ENCODE results near the gene SDHAF2. TPM values are rescaled to one million over a fixed set of nuclear protein-coding genes. Genes with fewer than 3 reads are reported as not detected.

The SDHAF2 gene
- total and polyA plus RNA-seq, 2 of the 4 experiments (the other 2 are of a cell fraction), result 50.4 to 91.1 TPM

GRCh38 chr11:61429346-61429690, 606 bp upstream of the SDHAF2 start:
- BruUV-seq (replicated peaks), result no TSS peak
- peak overlapping the region; percentile 37; the same call in 1 of the 2 replicates for H4K5ac ChIP-seq (ENCODE audit: low read depth, low read length)
- peak overlapping the region; percentile 94 for H3K27ac ChIP-seq (ENCODE audit: insufficient read depth, low read length)
- dilution Hi-C loops (cut with HindIII; ENCODE audit: low sequenced_read_pairs, unreplicated experiment) (no loop called here), intact Hi-C loops (cut with micrococcal nuclease) (loop anchor here (5.0 kb wide), 1 partner anchor 97 kb away; the partner anchor contains the start of genes DDB1 and TKFC), in situ Hi-C loops (cut with MboI; ENCODE audit: low sequenced_read_pairs) (no loop called here)
- peak overlapping the region; percentile 93 for H3K4me2 ChIP-seq (ENCODE audit: low read depth, low read length)
- H4K20me1 ChIP-seq (ENCODE audit: insufficient read depth, low read length), result peaks cover 26% of the 10 kb centered on the region
- peaks cover 25 to 42% of the 10 kb centered on the region in 2 experiments for H3K79me1 ChIP-seq (ENCODE audit: low read depth in 1 of 2, low read length in 2 of 2)
- ChIA-PET POLR2A (ENCODE audit: unreplicated experiment) (interaction anchor here (0.6 to 1.0 kb wide), 5 partner anchors 17 to 97 kb away, joined by 3 to 8 read pairs (median 4); partner anchors contain the start of gene TMEM216), CTCF (interaction anchor here (1.0 to 2.9 kb wide), 2 partner anchors 9 to 17 kb away, joined by 4 to 9 read pairs; no protein-coding TSS in a partner anchor)
- peaks cover 27% of the 10 kb centered on the region for H3K36me3 ChIP-seq (ENCODE audit: control insufficient read depth, insufficient read depth, low read length)
- H2BK120ac ChIP-seq (ENCODE audit: low read depth, low read length), result no peak overlapping the region
- peak overlapping the region; percentile 85 for H2BK5ac ChIP-seq (ENCODE audit: low read depth, low read length, poor library complexity, severe bottlenecking)
- peak overlapping the region; percentile 72 for H3K4ac ChIP-seq (ENCODE audit: low read depth, low read length)
- H2AFZ ChIP-seq (replicated peaks; ENCODE audit: low read length, poor library complexity), result peak overlapping the region; percentile 97
- peaks cover 2% of the 10 kb centered on the region; the same call in 1 of the 2 replicates for H3K4me1 ChIP-seq (ENCODE audit: control insufficient read depth, insufficient read depth, low read length)
- H3K9me1 ChIP-seq (ENCODE audit: insufficient read depth, low read length), result 0 out of 2 replicates have a peak, but pooled peaks cover 2% of the 10 kb centered on the region
- H3K56ac ChIP-seq (ENCODE audit: extremely low read depth, insufficient read depth, low read length), result peak overlapping the region; percentile 67; the same call in 1 of the 2 replicates
- H2AK5ac ChIP-seq (ENCODE audit: low read depth, low read length), result peak overlapping the region; percentile 76; the same call in 1 of the 2 replicates
- no peak overlapping the region for H2BK15ac ChIP-seq (ENCODE audit: low read depth, low read length)
- H2BK20ac ChIP-seq (ENCODE audit: low read depth, low read length), result no peak overlapping the region
- H4K8ac ChIP-seq (ENCODE audit: low read depth in 2 of 2, low read length in 2 of 2), result peak overlapping the region; percentile 77 to 88
- H3K14ac ChIP-seq (replicated peaks; ENCODE audit: low read depth, low read length), result peak overlapping the region; percentile 61
- H3K18ac ChIP-seq (ENCODE audit: low read depth, low read length), result peak overlapping the region; percentile 12; the same call in 1 of the 2 replicates
- no peaks in the 10 kb centered on the region for H3K9me3 ChIP-seq (ENCODE audit: control insufficient read depth, insufficient read depth, low read length)
- TF ChIP-seq CHD1 (IDR thresholded peaks at IDR 0.05; ENCODE audit: low read depth, low read length) (no peak), USF2 (IDR thresholded peaks at IDR 0.05; ENCODE audit: low read depth, low read length) (no peak), RFX5 (IDR thresholded peaks at IDR 0.05; ENCODE audit: low read depth, low read length) (no peak), BHLHE40 (IDR thresholded peaks at IDR 0.05; ENCODE audit: low read depth, low read length) (no peak), NFE2L2 (IDR thresholded peaks at IDR 0.05; ENCODE audit: low read depth, low read length) (no peak), FOS (IDR thresholded peaks at IDR 0.05; ENCODE audit: low read depth, low read length) (no peak), MAFK (IDR thresholded peaks at IDR 0.05; ENCODE audit: low read depth, low read length) (no peak), MAZ (IDR thresholded peaks at IDR 0.05; ENCODE audit: borderline replicate concordance, low read depth, low read length) (peak; percentile 78; the same call in 1 of the 2 replicates)
- TF ChIP-seq, protein P1, sequence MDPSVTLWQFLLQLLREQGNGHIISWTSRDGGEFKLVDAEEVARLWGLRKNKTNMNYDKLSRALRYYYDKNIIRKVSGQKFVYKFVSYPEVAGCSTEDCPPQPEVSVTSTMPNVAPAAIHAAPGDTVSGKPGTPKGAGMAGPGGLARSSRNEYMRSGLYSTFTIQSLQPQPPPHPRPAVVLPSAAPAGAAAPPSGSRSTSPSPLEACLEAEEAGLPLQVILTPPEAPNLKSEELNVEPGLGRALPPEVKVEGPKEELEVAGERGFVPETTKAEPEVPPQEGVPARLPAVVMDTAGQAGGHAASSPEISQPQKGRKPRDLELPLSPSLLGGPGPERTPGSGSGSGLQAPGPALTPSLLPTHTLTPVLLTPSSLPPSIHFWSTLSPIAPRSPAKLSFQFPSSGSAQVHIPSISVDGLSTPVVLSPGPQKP (IDR thresholded peaks at IDR 0.05; ENCODE audit: borderline replicate concordance, low read depth, low read length), result no peak
- TF ChIP-seq, protein P2, sequence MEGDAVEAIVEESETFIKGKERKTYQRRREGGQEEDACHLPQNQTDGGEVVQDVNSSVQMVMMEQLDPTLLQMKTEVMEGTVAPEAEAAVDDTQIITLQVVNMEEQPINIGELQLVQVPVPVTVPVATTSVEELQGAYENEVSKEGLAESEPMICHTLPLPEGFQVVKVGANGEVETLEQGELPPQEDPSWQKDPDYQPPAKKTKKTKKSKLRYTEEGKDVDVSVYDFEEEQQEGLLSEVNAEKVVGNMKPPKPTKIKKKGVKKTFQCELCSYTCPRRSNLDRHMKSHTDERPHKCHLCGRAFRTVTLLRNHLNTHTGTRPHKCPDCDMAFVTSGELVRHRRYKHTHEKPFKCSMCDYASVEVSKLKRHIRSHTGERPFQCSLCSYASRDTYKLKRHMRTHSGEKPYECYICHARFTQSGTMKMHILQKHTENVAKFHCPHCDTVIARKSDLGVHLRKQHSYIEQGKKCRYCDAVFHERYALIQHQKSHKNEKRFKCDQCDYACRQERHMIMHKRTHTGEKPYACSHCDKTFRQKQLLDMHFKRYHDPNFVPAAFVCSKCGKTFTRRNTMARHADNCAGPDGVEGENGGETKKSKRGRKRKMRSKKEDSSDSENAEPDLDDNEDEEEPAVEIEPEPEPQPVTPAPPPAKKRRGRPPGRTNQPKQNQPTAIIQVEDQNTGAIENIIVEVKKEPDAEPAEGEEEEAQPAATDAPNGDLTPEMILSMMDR (conservative IDR thresholded peaks at IDR 0.05; ENCODE audit: low read depth, low read length), result 0 out of 2 replicates have a peak, but pooled peaks have one; percentile 22
- H4K91ac ChIP-seq (ENCODE audit: insufficient read depth, low read depth, low read length), result peak overlapping the region; percentile 33; the same call in 1 of the 2 replicates
- H2AK9ac ChIP-seq (replicated peaks; ENCODE audit: low read depth, low read length, poor library complexity), result peak overlapping the region; percentile 89
- 1% methylated on average over 24 of the region's 37 CpGs; no CpG with 5 or more reads in 1 of the 2 experiments for whole genome bisulfite sequencing, 2 experiments (ENCODE audit: extremely low coverage in 2 of 2, insufficient read length in 1 of 2)
- H3K4me3 ChIP-seq (ENCODE audit: insufficient read depth, low read depth, low read length), result peak overlapping the region; percentile 98
- no peaks in the 10 kb centered on the region for H3K27me3 ChIP-seq (ENCODE audit: control insufficient read depth, insufficient read depth, low read length)
- peak; percentile 44 for DNase-seq
- peak; percentile 81 for ATAC-seq (ENCODE audit: low read depth)
- peak overlapping the region; percentile 79 for H3K9ac ChIP-seq (ENCODE audit: low read depth, low read length)
- H3K23ac ChIP-seq (ENCODE audit: low read depth, low read length), result peak overlapping the region; percentile 10; the same call in 1 of the 2 replicates
